GM21786 (cell line): ENCODE results near the gene MAGI2.
"Not testable (repeated sequence)": the region's sequence is repeated elsewhere in the genome, so short reads cannot be mapped to it uniquely, and the experiment has no call there.

Source experiments
- ATAC-seq: cut with Tn5 transposase; IDR thresholded peaks from one replicate; pipeline ENCODE4 v1.9.1; 2021; ENCODE audit not compliant: unreplicated experiment

The MAGI2 gene

GRCh38 chr7:79452032-79452494 is 1.4 kb downstream of the MAGI2 start:
- ATAC-seq = no peak

- no peak for ATAC-seq
Observed at GRCh38 chr7:79451580-79451979, 1.9 kb downstream of the MAGI2 start.

DNA sequence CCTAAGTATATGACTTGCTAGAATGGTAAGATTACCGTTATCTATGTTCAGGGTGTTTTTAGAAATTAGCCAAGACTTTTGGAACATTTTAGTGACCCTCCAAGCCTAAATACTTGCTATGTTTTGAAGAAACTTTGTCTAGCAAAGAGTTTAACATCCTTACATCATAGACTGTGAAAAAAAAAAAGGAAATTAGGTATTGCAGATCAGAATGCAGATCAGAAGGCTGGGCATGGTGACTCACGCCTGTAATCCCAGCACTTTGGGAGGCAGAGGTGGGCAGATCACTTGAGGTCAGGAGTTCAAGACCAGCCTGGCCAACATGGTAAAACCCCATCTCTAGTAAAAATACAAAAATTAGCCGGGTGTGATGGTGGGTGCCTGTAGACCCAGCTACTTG is 10.7 kb downstream of the MAGI2 start:
- ATAC-seq = not testable (repeated sequence)

DNA sequence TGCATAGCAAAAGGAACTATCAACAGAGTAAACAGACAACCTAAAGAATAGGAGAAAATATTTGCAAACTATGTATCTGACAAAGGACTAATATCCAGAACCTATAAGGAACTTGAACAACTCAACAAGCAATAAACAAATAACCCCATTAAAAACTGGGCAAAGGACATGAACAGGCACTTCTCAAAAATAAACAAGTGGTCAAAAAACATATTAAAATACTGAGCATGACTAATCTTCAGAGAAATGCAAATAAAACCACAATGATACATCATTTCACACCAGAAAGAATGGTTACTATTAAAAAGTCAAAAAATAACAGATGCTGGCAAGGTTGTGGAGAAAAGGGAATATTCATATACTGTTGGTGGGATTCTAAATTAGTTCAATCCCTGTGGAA is 17.1 kb downstream of the MAGI2 start:
- ATAC-seq = no peak

DNA sequence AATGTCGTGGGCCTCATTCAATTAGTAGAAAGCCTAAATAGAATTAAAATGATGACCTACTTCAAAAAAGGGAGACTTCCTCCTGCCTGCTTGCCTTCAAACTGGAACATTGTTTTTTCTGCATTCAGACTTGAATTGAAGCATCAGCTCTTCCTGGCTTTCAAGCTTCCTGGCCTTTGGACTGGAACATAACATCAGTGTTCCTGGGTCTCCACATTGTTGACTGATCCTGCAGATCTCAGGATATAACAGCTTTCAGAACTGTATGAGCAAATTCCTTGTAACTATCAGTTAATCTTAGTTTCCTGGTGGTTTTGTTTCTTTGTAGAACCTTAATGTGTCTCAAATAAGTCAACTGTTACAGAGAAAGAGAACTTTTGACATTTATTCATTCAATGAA is 18.6 kb downstream of the MAGI2 start:
- no peak for ATAC-seq

- ATAC-seq = no peak
Observed at GRCh38 chr7:79434098-79434497, 19.4 kb downstream of the MAGI2 start.

DNA sequence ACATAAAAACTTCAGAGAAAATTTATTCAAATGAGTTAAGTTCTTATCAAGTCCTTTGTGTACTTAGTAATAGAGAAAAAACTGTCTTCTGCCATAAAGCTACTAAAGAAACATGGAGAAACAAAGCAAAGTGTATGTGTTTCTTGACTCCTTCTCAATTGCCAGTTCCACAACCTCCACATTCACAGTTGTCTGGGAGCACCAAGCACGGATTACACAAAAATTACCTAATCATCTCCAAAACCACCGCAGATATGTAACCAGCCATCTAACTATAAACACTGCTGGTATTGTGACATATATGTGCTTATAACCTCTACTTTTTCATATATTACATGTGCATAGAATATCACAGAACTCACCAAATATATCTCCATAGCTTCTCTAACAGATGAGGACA is 23.1 kb downstream of the MAGI2 start:
- ATAC-seq = no peak

DNA sequence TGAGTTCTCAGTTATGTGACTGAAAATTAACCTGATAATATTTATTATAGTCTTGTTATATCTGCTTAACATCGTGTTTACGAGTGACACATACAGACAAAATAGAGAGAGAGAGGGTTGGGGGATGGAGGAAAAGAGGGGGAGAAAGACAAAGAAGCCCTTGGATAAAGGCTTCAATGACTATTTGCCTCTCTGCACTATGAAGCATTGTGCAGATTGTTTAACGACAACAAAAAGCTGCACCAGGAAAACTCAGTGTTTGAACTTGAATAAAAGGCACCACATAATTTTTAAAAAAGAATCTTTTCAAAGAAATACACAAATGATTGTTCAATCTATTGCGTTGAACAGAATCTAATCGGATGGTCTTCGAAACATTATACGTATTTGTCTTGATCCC is 27.8 kb downstream of the MAGI2 start:
- no peak for ATAC-seq

GRCh38 chr7:79421751-79422150 is 31.7 kb downstream of the MAGI2 start:
- ATAC-seq = no peak

GRCh38 chr7:79420464-79420863 is 33.0 kb downstream of the MAGI2 start:
- ATAC-seq = no peak

DNA sequence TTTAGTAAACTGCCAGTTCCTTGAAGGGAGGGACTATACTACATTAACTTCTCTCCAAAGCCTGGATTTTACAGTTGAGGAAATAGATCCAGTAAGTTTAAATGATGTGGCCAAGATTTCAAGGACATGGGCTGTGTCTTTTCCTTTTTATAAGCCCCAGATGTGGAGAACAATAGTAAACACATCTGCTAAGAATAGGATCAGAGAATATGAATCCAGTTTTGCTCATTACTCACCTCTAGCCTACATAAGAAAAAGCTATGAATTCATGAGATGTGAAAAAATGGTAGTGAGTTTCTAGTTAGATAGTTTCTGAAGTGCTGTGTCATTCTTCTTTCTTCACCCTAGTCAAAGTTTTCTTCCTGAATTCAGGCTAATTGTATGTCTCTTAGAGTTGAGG is 38.6 kb downstream of the MAGI2 start:
- no peak for ATAC-seq

DNA sequence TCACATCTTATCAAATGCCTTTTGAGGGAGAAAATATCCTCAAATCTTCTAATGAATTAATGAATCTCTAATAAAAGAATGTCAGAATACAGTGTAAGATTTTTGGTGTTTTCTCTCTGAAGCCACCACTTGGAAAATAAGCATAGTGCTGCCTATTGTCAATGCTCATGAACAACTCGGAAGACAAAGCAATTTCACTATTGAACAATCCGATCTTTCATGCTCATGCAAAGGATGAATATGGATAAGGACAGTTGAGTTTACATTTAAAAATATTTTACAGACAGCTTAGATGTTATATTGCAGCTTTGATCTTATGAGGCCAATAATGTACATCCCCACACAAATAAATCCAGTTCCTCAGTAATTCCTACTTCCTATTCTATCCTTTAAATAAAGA is 40.6 kb downstream of the MAGI2 start:
- ATAC-seq = no peak

DNA sequence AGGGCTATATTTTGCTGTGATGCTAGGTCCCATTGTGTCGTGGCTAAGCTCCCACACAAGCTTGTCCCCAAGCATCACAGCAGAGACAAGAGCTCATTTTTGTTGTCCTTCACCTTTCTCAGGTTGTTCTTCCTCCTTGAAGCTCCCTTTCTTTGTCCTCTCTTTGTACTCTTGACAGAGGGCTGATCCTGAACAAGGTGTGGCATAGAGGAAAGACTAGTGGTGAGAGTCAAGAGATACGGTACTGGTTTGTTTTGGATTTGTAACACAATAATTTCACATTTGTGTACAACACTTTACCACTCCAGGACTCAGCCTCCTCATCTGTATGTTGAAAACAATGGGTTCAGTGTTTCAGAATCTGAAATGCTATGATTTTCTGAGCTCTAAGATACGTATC is 41.0 kb downstream of the MAGI2 start:
- no peak for ATAC-seq

GRCh38 chr7:79410345-79410744 is 43.1 kb downstream of the MAGI2 start:
- no peak for ATAC-seq

DNA sequence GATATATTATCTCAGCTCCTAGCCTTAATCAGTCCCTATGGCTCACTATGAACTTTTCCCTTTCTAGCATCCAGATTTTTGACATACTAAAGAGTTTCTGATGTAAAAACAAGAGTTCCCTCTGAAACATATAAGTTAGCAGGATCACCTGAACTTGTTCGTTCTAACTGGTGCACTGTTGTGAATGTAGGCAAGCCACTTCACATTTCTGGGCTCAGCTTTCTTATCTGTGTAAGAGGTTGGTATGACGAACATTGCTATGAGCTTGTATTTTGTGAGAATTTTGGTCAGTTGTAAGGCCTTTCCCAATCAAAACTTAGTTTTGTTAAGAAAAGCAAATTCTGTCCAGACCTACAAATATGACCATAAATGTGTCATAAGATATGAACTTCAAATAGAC is 46.1 kb downstream of the MAGI2 start:
- no peak for ATAC-seq

GRCh38 chr7:79406371-79406770 is 47.1 kb downstream of the MAGI2 start:
- no peak for ATAC-seq

DNA sequence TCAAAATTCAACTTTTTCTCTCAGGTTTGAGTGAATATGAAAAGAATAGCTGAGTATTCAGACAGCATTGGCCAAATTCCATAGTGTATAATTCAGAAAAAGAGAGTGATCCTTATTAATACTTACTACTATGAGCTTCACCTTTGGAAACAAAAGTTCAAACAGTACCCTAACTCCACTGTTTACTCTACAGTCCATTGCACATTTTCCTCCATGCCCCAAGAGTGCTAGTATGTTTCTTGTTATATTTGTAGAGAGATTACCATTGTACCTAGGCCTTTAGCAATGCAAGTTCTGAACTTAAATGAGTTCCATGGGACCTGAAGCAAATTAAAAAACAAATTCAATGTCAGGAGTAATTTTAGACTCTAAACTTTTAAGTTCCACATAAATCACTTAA is 48.1 kb downstream of the MAGI2 start:
- ATAC-seq = no peak

DNA sequence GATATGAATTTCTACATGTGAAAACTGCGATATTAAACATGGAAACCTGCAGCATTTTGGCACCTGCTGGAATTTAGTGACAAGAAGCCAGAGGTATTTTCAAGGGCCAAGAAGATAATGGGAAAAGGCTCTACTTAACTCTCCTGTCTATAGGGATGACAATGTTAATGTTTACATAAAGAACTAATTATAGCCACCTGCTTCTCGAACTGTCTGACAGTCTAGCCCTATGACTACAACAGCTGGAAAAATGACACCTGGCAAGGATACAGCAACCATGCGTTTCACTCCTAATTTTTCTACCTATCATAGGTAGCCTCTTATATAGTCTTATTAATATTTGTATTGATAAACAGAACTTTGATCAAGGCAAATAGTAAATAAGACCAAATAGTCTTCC is 49.6 kb downstream of the MAGI2 start:
- no peak for ATAC-seq

DNA sequence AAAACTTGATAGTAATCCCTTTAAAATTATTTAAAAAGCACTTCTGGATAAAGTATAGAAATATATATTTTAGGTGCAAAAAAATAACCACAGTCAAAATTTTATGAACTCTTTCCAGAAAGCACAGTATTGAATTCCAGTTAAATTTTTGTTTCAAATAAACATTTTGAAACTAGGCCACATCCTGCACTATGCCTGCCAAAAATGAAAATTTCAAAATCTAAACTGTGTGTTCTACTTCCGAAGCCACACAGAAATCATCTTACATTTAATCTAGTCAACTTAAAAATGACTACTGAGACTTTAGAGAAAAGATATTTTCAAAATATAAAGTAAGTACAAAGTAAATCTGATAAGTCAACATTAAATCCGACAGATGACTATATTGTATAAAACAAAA is 50.0 kb downstream of the MAGI2 start:
- no peak for ATAC-seq

GRCh38 chr7:79401254-79401653 is 52.2 kb downstream of the MAGI2 start:
- no peak for ATAC-seq

DNA sequence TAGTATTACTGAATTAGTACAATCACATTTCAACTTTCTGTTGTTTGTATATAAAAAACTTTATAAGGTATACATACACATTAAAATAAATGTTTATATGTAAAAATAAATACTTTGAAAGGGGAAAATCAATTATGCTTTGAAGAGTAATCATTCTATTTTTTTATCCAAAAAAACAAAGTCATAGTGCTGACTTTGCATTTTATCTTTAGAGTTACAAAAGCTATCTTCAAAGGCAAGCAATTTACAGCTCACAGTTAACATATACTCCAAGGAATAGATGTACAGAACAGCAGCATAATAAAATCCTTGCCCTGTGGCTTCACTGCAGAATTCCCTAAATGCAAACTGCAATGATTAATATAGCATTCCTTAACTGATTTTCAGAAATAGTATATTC is 53.2 kb downstream of the MAGI2 start:
- ATAC-seq = no peak

DNA sequence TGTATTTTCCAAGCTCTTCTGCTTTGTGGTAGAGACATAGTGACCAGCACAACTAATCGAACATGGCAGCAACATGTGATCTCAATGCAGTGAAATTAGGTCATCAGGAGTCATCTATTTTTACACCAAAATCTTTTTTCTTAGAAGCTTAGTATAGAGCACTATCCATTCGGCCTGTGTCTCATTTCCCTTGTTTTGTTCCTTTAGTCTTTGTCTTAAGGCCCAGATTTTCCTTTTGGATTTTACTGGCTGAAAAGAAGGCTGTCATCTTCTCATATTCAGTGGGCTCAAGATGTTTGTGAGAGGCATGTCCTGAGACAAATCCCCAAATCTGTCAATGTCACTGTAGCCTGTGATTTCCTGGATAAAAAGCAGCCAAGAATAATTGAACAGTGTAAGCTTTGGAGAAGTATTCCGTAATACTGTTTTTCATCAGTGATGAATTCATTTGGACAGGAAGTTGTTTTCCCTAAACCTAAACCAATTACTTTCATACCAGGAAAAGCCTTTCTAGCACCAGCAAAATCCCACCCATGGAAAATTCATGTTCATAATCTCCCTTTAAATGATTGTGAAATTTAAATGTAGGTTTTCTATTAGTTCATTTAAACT is 55.2 kb downstream of the MAGI2 start:
- no peak for ATAC-seq

GRCh38 chr7:79386688-79387422 is 66.6 kb downstream of the MAGI2 start:
- ATAC-seq = no peak
